NCI-H2107 treated with DMSO at 0.1 percent for 48 hours (cell line): ENCODE data around the gene NKIRAS2.
"Not testable (repeated sequence)": the region's sequence is repeated elsewhere in the genome, so short reads cannot be mapped to it uniquely, and the experiment has no call there.

Source experiments
- DNase-seq: peaks from one replicate; lab custom pipeline; 2025; ENCODE audit not compliant: unreplicated experiment; lab: John Stamatoyannopoulos, UW

The NKIRAS2 gene

GRCh38 chr17:41996855-41997164, 23.1 kb upstream of the NKIRAS2 start:
- DNase-seq, result no peak

- no peak for DNase-seq
These were observed 21.4 kb upstream of the NKIRAS2 start for GRCh38 chr17:41998497-41998896.

- no peak for DNase-seq
These were observed 19.3 kb upstream of the NKIRAS2 start for GRCh38 chr17:42000413-42001133.

GRCh38 chr17:42001729-42002128, 18.2 kb upstream of the NKIRAS2 start:
- DNase-seq, result no peak

GRCh38 chr17:42002175-42002791, 17.6 kb upstream of the NKIRAS2 start:
- no peak for DNase-seq

GRCh38 chr17:42002792-42003301, 17.0 kb upstream of the NKIRAS2 start:
- DNase-seq, result no peak

DNA sequence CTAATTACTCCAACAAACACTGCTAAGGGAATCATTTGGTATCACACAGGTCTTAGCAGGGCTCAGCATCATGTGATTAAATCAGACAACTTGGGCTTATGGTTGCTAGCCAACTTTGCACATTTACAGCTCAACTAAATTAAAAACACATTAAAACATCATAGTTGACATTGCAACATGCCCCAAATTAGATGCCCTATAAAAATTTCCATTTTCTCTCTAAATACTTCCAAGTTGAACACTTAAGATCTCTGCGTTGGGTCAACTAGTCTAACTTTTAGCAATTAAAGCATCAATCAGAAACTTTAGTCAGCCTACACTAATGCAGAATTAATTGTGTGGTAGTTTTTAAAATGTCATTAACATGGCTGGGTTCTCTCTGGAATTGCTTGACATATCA, 14.7 kb upstream of the NKIRAS2 start:
- DNase-seq, result no peak

- DNase-seq, result no peak
These were observed 10.7 kb upstream of the NKIRAS2 start for GRCh38 chr17:42009170-42009569.

DNA sequence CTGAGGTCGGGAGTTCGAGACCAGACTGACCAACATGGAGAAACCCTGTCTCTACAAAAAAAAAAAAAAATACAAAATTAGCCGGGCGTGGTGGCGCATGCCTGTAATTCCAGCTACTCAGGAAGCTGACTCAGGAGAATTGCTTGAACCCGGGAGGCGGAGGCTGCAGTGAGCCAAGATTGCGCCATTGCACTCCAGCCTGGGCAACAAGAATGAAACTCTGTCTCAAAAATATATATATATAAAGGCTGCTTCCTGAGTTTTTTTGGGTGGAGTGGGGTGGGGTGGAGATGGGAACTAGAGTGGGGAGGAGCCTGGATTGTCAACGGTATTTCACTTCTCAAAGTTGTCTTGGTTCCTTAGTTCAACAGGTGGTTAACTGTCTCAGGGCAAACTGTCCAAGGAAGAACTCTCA, 9.6 kb upstream of the NKIRAS2 start:
- not testable (repeated sequence) for DNase-seq

- no peak for DNase-seq
These were observed 8.9 kb upstream of the NKIRAS2 start for GRCh38 chr17:42010898-42011516.

GRCh38 chr17:42012363-42012762, 7.5 kb upstream of the NKIRAS2 start:
- not testable (repeated sequence) for DNase-seq

DNA sequence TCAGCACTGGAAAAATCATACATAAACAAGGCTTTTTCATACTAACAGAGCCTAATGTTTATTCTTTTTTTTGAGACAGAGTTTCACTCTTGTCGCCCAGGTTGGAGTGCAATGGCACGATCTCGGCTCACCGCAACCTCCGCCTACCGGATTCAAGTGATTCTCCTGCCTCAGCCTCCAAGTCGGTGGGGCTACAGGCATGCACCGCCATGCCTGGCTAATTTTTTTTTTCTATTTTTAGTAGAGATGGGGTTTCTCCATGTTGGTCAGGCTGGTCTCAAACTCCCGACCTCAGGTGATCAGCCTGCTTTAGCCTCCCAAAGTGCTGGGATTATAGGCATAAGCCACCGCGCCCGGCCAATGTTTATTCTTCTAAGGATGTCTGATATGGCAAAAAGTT, 6.2 kb upstream of the NKIRAS2 start:
- not testable (repeated sequence) for DNase-seq

DNA sequence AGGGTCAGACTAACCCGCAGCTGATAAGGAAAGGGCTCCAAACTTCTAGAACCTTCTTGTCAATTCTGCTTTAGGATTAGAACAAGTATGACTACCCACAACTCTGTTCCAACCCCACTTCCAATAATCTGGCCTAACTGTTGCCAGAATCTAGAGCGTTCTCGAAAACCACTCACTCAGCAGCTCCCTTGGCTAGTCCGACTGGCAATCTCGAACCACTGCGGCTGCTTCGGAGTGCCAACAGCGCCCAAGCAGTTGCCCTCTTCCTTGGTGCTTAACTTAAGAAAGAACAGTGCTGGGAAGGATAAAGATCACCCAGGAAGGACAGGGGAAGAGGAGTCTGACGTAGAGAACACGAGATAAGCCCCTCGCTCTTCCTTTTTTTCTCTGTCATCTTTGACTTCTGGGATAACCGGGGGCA, 3.5 kb upstream of the NKIRAS2 start:
- DNase-seq, result peak; percentile 10

GRCh38 chr17:42016941-42017865, 2.7 kb upstream of the NKIRAS2 start, which contains the start of gene DNAJC7:
Gene DNAJC7, minus strand, starts transcription at chr17:42017439. Its CDS starts 23 bp downstream, at chr17:42017416.
- peak; percentile 84 for DNase-seq

- no peak for DNase-seq
These were observed 2.1 kb upstream of the NKIRAS2 start for GRCh38 chr17:42017866-42018200.

- no peak for DNase-seq
These were observed 1.6 kb upstream of the NKIRAS2 start for GRCh38 chr17:42018339-42018738.

DNA sequence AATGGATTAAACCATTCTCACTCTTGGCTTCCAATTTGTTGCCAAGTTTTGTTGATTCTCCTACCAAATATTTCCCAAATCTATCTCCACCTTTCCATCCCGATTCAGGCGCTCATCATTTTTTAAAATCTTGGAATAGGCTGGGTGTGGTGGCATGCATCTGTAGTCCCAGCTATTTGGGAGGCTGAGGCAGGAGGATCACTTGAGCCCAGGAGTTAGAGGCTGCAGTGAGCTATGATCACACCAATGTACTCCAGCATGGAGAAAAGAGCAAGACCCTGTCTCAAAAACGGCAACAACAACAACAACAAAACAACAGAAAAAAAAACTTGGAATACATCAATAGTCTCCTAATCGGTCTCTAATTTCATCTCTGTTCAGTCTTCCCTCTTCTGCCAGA, 902 bp upstream of the NKIRAS2 start:
- DNase-seq, result no peak

GRCh38 chr17:42020845-42021244, 955 bp downstream of the NKIRAS2 start:
- not testable (repeated sequence) for DNase-seq

- no peak for DNase-seq
These were observed 3.8 kb downstream of the NKIRAS2 start for GRCh38 chr17:42023524-42024349.

DNA sequence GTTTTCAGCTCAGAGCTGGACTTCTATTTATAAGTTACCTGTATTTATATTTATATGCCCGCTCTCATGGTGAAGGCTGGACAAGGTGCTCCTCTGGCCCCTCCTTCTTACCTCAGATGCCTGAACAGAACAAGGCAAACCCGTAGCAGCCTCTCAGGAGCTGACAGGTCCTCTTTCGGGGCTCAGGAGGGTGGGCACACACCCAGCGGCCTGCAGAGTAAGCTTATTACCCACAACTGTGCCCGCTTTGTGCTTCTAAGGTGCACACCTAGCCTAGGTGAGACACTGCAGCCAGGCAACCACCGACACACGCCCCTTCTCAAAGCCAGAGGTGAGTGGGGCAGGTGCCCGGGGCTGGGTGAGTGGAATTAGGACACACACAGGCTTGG, 5.3 kb downstream of the NKIRAS2 start:
- DNase-seq, result no peak
